ENCODE data around the gene GPR173.

GPR173 gene

DNA sequence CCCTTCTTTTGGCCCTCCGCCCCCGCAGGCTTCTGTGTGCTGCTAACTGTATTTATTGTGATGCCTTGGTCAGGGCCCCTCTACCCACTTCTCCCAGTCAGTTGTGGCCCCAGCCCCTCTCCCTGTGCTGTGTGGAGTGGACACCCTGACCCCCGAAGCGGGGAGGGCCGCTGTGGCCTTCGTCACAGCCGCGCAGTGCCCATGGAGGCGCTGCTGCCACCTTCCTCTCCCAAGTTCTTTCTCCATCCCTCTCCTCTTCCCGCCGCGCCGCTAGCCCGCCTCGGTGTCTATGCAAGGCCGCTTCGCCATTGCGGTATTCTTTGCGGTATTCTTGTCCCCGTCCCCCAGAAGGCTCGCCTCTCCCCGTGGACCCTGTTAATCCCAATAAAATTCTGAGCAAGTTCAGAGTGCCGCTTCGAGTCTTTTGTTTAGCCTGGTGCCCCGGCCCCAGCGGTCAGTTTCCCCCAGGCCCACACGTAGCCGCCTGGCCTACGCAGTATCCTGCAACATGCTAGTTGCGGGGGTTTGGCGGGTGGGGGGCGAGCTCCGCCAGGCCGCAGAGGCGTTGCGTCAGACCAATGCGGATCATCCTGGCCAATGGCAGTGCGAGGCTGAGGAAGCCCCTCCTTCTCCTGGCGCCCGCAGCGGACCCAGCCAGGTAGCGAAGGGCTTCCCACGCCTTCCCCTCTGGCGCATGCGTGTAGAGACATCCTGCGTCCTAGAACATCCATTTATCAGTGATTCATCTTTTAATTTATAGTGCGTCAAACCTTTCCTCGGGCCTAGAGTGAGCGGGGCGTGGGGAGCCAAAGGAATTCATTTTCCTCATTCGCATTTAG lies 39.8 kb downstream of the GPR173 start:
- H3K27me3 ChIP-seq (replicated peaks; ENCODE audit: control insufficient read depth, insufficient read depth, low read length, poor library complexity, severe bottlenecking), result no peaks in the 10 kb centered on the region
- peak; percentile 78 to 79 (median 78) for DNase-seq
- H3K9me3 ChIP-seq (ENCODE audit: control insufficient read depth, low read length), result no peaks in the 10 kb centered on the region
- peak overlapping the region; percentile 96 for H3K27ac ChIP-seq (ENCODE audit: insufficient read depth, low read length, poor library complexity, severe bottlenecking)
- H3K36me3 ChIP-seq (ENCODE audit: control insufficient read depth, insufficient read depth, low read length), result peaks cover 8% of the 10 kb centered on the region
- peak overlapping the region; percentile 48 for H3K4me3 ChIP-seq (ENCODE audit: insufficient read depth, low read depth, low read length, poor library complexity, severe bottlenecking)
- H3K4me1 ChIP-seq (ENCODE audit: control insufficient read depth, insufficient read depth, low read length, poor library complexity, severe bottlenecking), result no peaks in the 10 kb centered on the region

DNA sequence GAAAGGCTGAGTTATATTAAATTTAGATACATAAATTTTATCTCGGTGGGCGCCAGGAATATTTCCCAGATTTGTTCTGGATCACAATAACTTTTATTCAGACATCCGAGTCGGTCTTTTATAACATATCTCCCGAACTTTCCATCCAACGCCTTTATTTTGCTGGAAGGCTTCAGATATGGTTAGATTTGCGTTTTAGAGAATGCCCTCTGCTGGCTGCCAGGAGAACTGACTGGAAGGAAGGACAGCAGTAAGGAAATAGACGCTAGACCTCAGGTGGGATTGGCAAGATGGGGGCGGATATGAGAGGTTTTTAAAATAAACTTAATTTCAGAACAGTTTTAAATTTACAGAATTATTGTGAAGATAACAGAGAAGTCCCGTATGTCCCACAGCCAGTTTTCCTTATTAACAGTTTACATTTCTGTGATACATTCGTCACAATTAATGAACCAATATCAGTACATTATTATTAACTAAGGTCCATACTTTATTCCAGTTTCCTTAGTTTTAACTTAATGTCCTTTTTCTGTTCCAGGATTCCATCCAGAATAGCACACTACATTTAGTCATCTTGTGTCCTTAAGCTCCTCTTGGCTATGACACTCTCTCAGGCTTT lies 40.7 kb downstream of the GPR173 start:
- Histone ChIP-seq H3K27ac (ENCODE audit: insufficient read depth, low read length, poor library complexity, severe bottlenecking) (peak overlapping the region; percentile 96), H3K4me3 (ENCODE audit: insufficient read depth, low read depth, low read length, poor library complexity, severe bottlenecking) (peak overlapping the region; percentile 48), H3K9me3 (ENCODE audit: control insufficient read depth, low read length) (no peaks in the 10 kb centered on the region), H3K36me3 (ENCODE audit: control insufficient read depth, insufficient read depth, low read length) (peaks cover 8% of the 10 kb centered on the region), H3K27me3 (replicated peaks; ENCODE audit: control insufficient read depth, insufficient read depth, low read length, poor library complexity, severe bottlenecking) (no peaks in the 10 kb centered on the region), H3K4me1 (ENCODE audit: control insufficient read depth, insufficient read depth, low read length, poor library complexity, severe bottlenecking) (no peaks in the 10 kb centered on the region)
- peak in 1 of 3 donors; percentile 6 for DNase-seq

DNA sequence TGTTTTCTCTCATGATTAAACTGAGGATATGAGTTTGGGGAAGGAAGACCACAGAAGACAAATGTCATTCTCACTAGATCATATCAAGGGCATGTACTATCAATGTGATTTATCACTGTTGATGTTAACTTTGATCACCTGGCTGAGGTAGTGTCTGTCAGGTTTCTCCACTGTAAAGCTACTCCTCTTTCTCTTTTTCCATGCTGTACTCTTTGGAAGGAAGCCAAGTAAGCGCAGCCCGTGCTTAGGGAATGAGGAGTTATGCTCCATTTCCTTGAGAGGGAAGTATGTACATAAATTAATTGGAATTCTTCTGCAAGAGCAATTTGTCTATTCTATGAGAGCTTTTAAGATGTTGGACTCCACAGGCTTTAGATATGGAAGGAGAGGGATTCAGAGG lies 41.3 kb downstream of the GPR173 start:
- no peaks in the 10 kb centered on the region for H3K27me3 ChIP-seq (replicated peaks; ENCODE audit: control insufficient read depth, insufficient read depth, low read length, poor library complexity, severe bottlenecking)
- H3K36me3 ChIP-seq (ENCODE audit: control insufficient read depth, insufficient read depth, low read length), result peaks cover 4% of the 10 kb centered on the region
- H3K9me3 ChIP-seq (ENCODE audit: control insufficient read depth, low read length), result no peaks in the 10 kb centered on the region
- no peak for DNase-seq
- no peak overlapping the region for H3K27ac ChIP-seq (ENCODE audit: insufficient read depth, low read length, poor library complexity, severe bottlenecking)
- H3K4me3 ChIP-seq (ENCODE audit: insufficient read depth, low read depth, low read length, poor library complexity, severe bottlenecking), result no peak overlapping the region
- H3K4me1 ChIP-seq (ENCODE audit: control insufficient read depth, insufficient read depth, low read length, poor library complexity, severe bottlenecking), result no peaks in the 10 kb centered on the region

DNA sequence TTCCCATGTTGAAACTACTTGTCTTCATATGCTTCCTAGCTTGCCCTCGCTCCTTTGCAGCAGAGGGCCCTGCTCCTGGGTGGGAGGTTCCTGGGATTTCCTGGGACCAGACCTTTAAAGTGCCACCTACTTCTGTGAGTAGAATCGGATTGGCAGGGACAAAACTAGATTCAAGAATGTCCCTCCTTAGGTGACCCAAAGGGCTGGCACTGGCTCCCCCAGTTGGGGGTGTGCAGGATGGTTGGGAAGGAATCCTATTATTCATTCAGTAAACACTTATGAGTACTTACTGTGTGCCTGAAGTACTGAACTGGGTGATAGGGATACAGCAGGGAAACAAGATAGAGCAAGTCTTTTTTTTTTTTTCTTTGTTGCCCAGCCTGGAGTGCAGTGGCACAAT lies 42.8 kb downstream of the GPR173 start:
- H3K4me3 ChIP-seq (ENCODE audit: insufficient read depth, low read depth, low read length, poor library complexity, severe bottlenecking), result no peak overlapping the region
- H3K27me3 ChIP-seq (replicated peaks; ENCODE audit: control insufficient read depth, insufficient read depth, low read length, poor library complexity, severe bottlenecking), result no peaks in the 10 kb centered on the region
- H3K4me1 ChIP-seq (ENCODE audit: control insufficient read depth, insufficient read depth, low read length, poor library complexity, severe bottlenecking), result no peaks in the 10 kb centered on the region
- H3K9me3 ChIP-seq (ENCODE audit: control insufficient read depth, low read length), result no peaks in the 10 kb centered on the region
- no peak for DNase-seq
- no peak overlapping the region for H3K27ac ChIP-seq (ENCODE audit: insufficient read depth, low read length, poor library complexity, severe bottlenecking)
- no peaks in the 10 kb centered on the region for H3K36me3 ChIP-seq (ENCODE audit: control insufficient read depth, insufficient read depth, low read length)

DNA sequence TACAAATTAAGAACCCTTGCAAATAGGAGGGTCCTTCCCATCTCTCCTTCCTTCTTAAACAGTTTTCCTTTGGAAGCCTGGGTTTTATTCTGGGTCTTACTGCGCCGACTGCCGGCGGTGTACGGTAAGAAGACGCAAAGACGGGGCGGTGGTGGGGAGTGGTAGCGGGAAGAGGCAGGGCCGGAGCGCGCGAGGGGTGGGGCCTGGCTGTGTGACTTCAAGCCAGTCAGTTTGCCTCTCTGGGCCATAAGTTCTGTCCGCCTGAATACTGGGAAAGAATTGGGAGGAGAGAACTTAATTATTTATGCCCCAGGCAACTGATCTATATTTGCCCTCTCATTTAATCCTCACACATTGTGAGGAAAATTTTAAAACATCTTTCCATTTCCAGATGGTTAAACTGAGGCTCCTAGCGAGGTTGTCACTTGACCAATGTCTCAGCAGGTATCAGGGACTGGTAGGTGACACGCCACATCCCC lies 44.6 kb downstream of the GPR173 start:
- Histone ChIP-seq H3K4me3 (ENCODE audit: insufficient read depth, low read depth, low read length, poor library complexity, severe bottlenecking) (peak overlapping the region; percentile 63), H3K27ac (ENCODE audit: insufficient read depth, low read length, poor library complexity, severe bottlenecking) (peak overlapping the region; percentile 59), H3K4me1 (ENCODE audit: control insufficient read depth, insufficient read depth, low read length, poor library complexity, severe bottlenecking) (no peaks in the 10 kb centered on the region), H3K9me3 (ENCODE audit: control insufficient read depth, low read length) (no peaks in the 10 kb centered on the region), H3K36me3 (ENCODE audit: control insufficient read depth, insufficient read depth, low read length) (no peaks in the 10 kb centered on the region), H3K27me3 (replicated peaks; ENCODE audit: control insufficient read depth, insufficient read depth, low read length, poor library complexity, severe bottlenecking) (no peaks in the 10 kb centered on the region)
- DNase-seq, result peak; percentile 56 to 70 (median 58)

DNA sequence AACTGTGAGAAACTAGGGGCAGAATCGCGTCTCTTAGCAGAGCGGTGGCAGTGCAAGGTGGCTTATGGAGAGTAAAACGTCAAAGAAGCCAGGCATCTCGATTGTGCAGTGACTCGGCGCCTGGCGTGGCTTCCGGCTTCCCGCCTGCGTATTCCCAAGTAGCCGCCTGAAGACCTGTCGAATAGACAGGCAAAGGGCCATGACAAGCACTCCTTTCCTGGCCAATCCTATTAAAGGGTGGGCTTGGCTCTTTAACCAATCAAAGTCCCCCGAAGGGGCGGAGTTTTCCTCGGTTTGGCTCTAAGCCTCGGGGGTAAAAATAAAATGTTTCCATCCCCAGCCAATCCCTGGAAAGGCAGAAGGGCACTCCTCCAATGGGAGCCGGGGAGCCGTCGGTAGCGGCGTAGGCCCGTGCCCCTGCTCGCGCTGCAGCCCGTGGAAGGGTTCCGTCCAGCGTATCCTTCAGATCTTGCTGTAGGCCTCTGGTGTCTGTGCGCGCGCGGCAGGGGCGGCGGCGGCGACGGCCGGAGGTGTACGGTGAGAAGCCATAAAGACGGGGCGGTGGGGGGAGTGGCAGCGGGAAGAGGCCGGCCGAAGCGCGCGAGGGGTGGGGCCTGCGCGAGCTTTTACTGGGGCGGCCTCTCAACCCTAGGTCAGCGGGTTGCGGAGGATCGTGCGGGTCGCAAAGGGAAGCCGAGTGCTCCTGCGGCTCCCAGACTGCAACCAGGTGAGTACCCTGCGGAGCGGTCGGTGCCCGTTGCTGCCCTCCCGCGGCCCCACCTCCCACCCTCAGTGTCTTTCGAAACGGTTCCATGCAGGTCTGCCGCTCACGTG lies 45.4 kb downstream of the GPR173 start, which contains the start of gene KANTR:
TSS of gene KANTR (plus strand) at position 395 of the 834 bp plus-strand sequence. CDS start 30,131 bp downstream, outside the sequence.
- peak; percentile 73 to 79 (median 78) for DNase-seq
- no peaks in the 10 kb centered on the region for H3K36me3 ChIP-seq (ENCODE audit: control insufficient read depth, insufficient read depth, low read length)

DNA sequence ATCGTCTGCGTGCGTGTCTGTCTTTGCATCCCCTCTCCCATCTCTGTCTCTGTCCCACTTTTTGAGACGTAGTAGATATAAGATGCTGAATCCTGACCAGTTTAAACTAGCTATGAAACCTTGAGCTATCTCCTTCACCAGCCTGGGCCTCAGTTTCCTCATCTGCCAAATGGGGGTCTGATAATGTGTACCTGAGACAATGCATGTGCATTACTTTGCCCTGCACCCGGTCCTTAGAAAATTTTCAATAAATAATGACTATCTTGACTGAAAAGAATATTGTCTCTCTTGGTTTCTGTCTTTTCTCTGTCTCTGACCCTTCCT lies 46.0 kb downstream of the GPR173 start:
- no peaks in the 10 kb centered on the region for H3K36me3 ChIP-seq (ENCODE audit: control insufficient read depth, insufficient read depth, low read length)
- H3K4me3 ChIP-seq (ENCODE audit: insufficient read depth, low read depth, low read length, poor library complexity, severe bottlenecking), result peak overlapping the region; percentile 63
- DNase-seq, result no peak
- H3K27me3 ChIP-seq (replicated peaks; ENCODE audit: control insufficient read depth, insufficient read depth, low read length, poor library complexity, severe bottlenecking), result no peaks in the 10 kb centered on the region
- H3K27ac ChIP-seq (ENCODE audit: insufficient read depth, low read length, poor library complexity, severe bottlenecking), result peak overlapping the region; percentile 59
- no peaks in the 10 kb centered on the region for H3K9me3 ChIP-seq (ENCODE audit: control insufficient read depth, low read length)
- H3K4me1 ChIP-seq (ENCODE audit: control insufficient read depth, insufficient read depth, low read length, poor library complexity, severe bottlenecking), result no peaks in the 10 kb centered on the region

More for the DNA sequence above, 45.4 kb downstream of the GPR173 start, which contains the start of gene KANTR:
- peak within 1 kb of the TSS; percentile 63 for H3K4me3 ChIP-seq (ENCODE audit: insufficient read depth, low read depth, low read length, poor library complexity, severe bottlenecking)
- H3K27me3 ChIP-seq (replicated peaks; ENCODE audit: control insufficient read depth, insufficient read depth, low read length, poor library complexity, severe bottlenecking), result no peaks in the 10 kb centered on the region
- H3K27ac ChIP-seq (ENCODE audit: insufficient read depth, low read length, poor library complexity, severe bottlenecking), result peak within 1 kb of the TSS; percentile 59
- H3K9me3 ChIP-seq (ENCODE audit: control insufficient read depth, low read length), result no peaks in the 10 kb centered on the region
- no peaks in the 10 kb centered on the region for H3K4me1 ChIP-seq (ENCODE audit: control insufficient read depth, insufficient read depth, low read length, poor library complexity, severe bottlenecking)

DNA sequence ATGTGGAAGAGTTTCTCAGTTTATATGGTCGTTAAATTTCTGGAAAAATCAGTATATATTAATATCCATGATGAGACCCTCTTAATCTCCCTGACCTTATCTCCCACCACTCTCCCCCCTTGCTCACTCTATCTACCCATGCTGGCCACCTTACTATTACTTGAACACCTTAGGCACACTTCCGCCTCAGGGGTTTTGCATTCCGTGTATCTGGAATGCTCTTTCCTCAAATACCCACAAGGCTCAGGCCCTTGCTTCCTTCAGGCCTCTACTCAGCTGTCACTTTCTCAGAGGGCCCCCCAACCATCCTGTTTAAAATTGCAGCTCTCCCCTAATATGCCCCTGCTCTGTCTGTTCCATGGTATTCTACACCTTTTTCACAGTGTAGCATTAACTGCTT lies 47.2 kb downstream of the GPR173 start:
- no peaks in the 10 kb centered on the region for H3K9me3 ChIP-seq (ENCODE audit: control insufficient read depth, low read length)
- H3K27me3 ChIP-seq (replicated peaks; ENCODE audit: control insufficient read depth, insufficient read depth, low read length, poor library complexity, severe bottlenecking), result no peaks in the 10 kb centered on the region
- DNase-seq, result no peak
- H3K4me3 ChIP-seq (ENCODE audit: insufficient read depth, low read depth, low read length, poor library complexity, severe bottlenecking), result no peak overlapping the region
- no peaks in the 10 kb centered on the region for H3K36me3 ChIP-seq (ENCODE audit: control insufficient read depth, insufficient read depth, low read length)
- H3K4me1 ChIP-seq (ENCODE audit: control insufficient read depth, insufficient read depth, low read length, poor library complexity, severe bottlenecking), result no peaks in the 10 kb centered on the region
- no peak overlapping the region for H3K27ac ChIP-seq (ENCODE audit: insufficient read depth, low read length, poor library complexity, severe bottlenecking)

DNA sequence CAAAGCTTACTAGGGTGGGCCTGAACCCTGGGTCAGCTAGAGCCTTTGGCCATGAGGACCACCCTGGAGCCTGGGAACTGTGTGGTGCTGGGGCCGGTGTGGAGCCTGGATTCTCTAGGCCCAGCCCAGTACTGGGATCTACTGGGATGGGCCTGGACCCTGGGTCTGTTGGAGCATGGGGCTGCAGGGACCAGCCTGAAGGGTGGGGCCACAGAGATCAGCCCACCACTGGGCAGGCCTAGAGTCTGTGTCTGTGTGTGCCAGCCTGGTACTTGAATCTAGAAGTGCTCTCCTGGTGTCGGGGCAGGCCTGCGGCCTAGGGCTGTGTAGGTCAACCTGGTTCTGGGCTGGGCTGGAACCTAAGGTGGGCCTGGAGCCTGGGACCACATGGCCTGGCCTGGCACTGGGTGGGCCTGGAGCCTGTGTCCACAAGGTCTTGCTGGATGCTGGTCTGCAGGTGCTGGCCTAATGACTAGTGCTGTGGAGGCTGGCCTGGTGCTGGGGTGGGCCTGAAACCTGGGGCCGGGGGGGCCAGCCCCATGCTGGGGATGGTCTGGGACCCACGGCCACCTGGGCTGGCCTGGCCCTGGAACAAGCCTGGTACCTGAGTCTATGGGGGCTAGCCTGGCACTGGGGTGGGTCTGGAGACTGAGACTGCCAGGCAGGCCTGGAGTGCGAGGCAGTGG lies 66.4 kb downstream of the GPR173 start:
- H3K27me3 ChIP-seq (replicated peaks; ENCODE audit: control insufficient read depth, insufficient read depth, low read length, poor library complexity, severe bottlenecking), result no peaks in the 10 kb centered on the region
- peaks cover 3% of the 10 kb centered on the region for H3K36me3 ChIP-seq (ENCODE audit: control insufficient read depth, insufficient read depth, low read length)
- H3K4me3 ChIP-seq (ENCODE audit: insufficient read depth, low read depth, low read length, poor library complexity, severe bottlenecking), result no peak overlapping the region
- no peaks in the 10 kb centered on the region for H3K4me1 ChIP-seq (ENCODE audit: control insufficient read depth, insufficient read depth, low read length, poor library complexity, severe bottlenecking)
- H3K9me3 ChIP-seq (ENCODE audit: control insufficient read depth, low read length), result no peaks in the 10 kb centered on the region
- no peak overlapping the region for H3K27ac ChIP-seq (ENCODE audit: insufficient read depth, low read length, poor library complexity, severe bottlenecking)
- no peak for DNase-seq
